ENCODE measurements around the gene C1orf232. TPM values are rescaled to one million over a fixed set of nuclear protein-coding genes. Genes with fewer than 3 reads are reported as not detected.

The C1orf232 gene
- total and polyA plus RNA-seq, 2 experiments from 2014 or later = not detected

GRCh38 chr1:26162220-26162709, 6.5 kb downstream of the C1orf232 start:
- no peaks in the 10 kb centered on the region for H3K36me3 Mint-ChIP-seq (ENCODE audit: low read depth)
- Histone ChIP-seq H3K27me3 (ENCODE audit: insufficient read depth) (peaks cover 93% of the 10 kb centered on the region), H3K9me2 (ENCODE audit: insufficient read depth) (no peaks in the 10 kb centered on the region), H3K79me2 (replicated peaks; ENCODE audit: insufficient read depth) (no peaks in the 10 kb centered on the region), H3F3A (replicated peaks; ENCODE audit: low read depth) (peaks cover 9% of the 10 kb centered on the region; the same call in 1 of the 2 replicates), H4K20me1 (replicated peaks; ENCODE audit: insufficient read depth) (no peaks in the 10 kb centered on the region), H3K27ac (ENCODE audit: low read depth) (no peak overlapping the region), H2AFZ (peak overlapping the region; percentile 88; the same call in 1 of the 2 replicates), H3K4me1 (ENCODE audit: insufficient read depth) (peaks cover 41% of the 10 kb centered on the region), H3K4me2 (peak overlapping the region; percentile 87), H3K4me3 (peak overlapping the region; percentile 65), H3K36me3 (ENCODE audit: insufficient read depth) (no peaks in the 10 kb centered on the region)
- no peak overlapping the region for H3K27ac Mint-ChIP-seq
- H3K9me3 Mint-ChIP-seq = peaks cover 3% of the 10 kb centered on the region; the same call in 1 of the 3 replicates
- H3K4me3 Mint-ChIP-seq = peak overlapping the region; percentile 73
- TF ChIP-seq EZH2 (IDR thresholded peaks at IDR 0.05; ENCODE audit: low read depth, unreplicated experiment) (peak; percentile 74), ETS1 (IDR thresholded peaks at IDR 0.05) (no peak)
- H3K4me1 Mint-ChIP-seq = peaks cover 48% of the 10 kb centered on the region
- ATAC-seq (no peak), DNase-seq (ENCODE audit: low spot score) (no peak)
- H3K27me3 Mint-ChIP-seq (ENCODE audit: insufficient read depth, low read depth, poor library complexity) = peaks cover 73% of the 10 kb centered on the region

- no peak overlapping the region for H3K27ac Mint-ChIP-seq
These were observed 7.1 kb downstream of the C1orf232 start for GRCh38 chr1:26161415-26162219.

More at GRCh38 chr1:26161415-26162219, 7.1 kb downstream of the C1orf232 start:
- Histone ChIP-seq H3K4me1 (ENCODE audit: insufficient read depth) (peaks cover 42% of the 10 kb centered on the region), H3K4me3 (peak overlapping the region; percentile 65), H2AFZ (peak overlapping the region; percentile 95), H3K27me3 (ENCODE audit: insufficient read depth) (peaks cover 99% of the 10 kb centered on the region), H3K27ac (ENCODE audit: low read depth) (no peak overlapping the region), H4K20me1 (replicated peaks; ENCODE audit: insufficient read depth) (no peaks in the 10 kb centered on the region), H3K79me2 (replicated peaks; ENCODE audit: insufficient read depth) (no peaks in the 10 kb centered on the region), H3K9me2 (ENCODE audit: insufficient read depth) (no peaks in the 10 kb centered on the region), H3K36me3 (ENCODE audit: insufficient read depth) (no peaks in the 10 kb centered on the region), H3F3A (replicated peaks; ENCODE audit: low read depth) (peaks cover 9% of the 10 kb centered on the region; the same call in 1 of the 2 replicates), H3K4me2 (peak overlapping the region; percentile 87)
- Mint-ChIP-seq H3K4me1 (peaks cover 51% of the 10 kb centered on the region), H3K9me3 (peaks cover 3% of the 10 kb centered on the region; the same call in 1 of the 3 replicates), H3K27me3 (ENCODE audit: insufficient read depth, low read depth, poor library complexity) (peaks cover 76% of the 10 kb centered on the region), H3K36me3 (ENCODE audit: low read depth) (no peaks in the 10 kb centered on the region), H3K4me3 (peak overlapping the region; percentile 73)
- DNase-seq (ENCODE audit: low spot score) (peak; percentile 76), ATAC-seq (peak; percentile 19)
- TF ChIP-seq EZH2 (IDR thresholded peaks at IDR 0.05; ENCODE audit: low read depth, unreplicated experiment) = peak; percentile 46
- TF ChIP-seq CTCF (conservative IDR thresholded peaks at IDR 0.05; ENCODE audit: low read depth in 2 of 2) = peak in 1 of 2 experiments; percentile 24; a peak in 2 of 4 replicates
- TF ChIP-seq CREB1 (CRISPR knock-in tag; IDR thresholded peaks at IDR 0.05; ENCODE audit: low read depth) = no peak
